Pancreas (tissue), 10 donors: ENCODE results near the gene ZMIZ1. TPM values are rescaled to one million over a fixed set of nuclear protein-coding genes. Genes with fewer than 3 reads are reported as not detected.

Source experiments
- ATAC-seq, 4 donors: fragments of 200-7000 bp; cut with Tn5 transposase; one replicate each; pipeline versions ENCODE4 v1.8.0 to v1.9.1; 2020; ENCODE audit warnings: mild to moderate bottlenecking in 4 of 4, moderate library complexity in 4 of 4
- DNase-seq, 6 donors: peaks; one replicate each; pipeline ENCODE4 v3.0.0-alpha.2; 2020
- FAIRE-seq: peaks from 2 replicates; lab custom pipeline; 2012; peaks lifted over from hg19 to GRCh38; lab: Jason Lieb, UNC
- H3K27ac ChIP-seq, 4 donors: fragments of 200-600 bp; sonication (generic); 1 replicate in 3 of 4; 2 replicates in 1 of 4; pipeline versions ENCODE4 v1.5.0 to v1.8.0; 2020
- H3K27me3 ChIP-seq, 4 donors: fragments of 200-600 bp; one replicate each; pipeline ENCODE4 v1.8.0; 2021
- H3K36me3 ChIP-seq, 3 donors: fragments of 200-600 bp; sonication (generic) in 1 of 3; one replicate each; pipeline versions ENCODE4 v1.5.0 to v1.8.0; 2020 to 2021
- H3K4me1 ChIP-seq, 3 donors: fragments of 200-600 bp; one replicate each; pipeline ENCODE4 v1.8.0; 2021
- H3K4me3 ChIP-seq, 4 donors: fragments of 200-600 bp; sonication (generic) in 2 of 4; one replicate each; pipeline versions ENCODE4 v1.5.0 to v1.8.0; 2020 to 2021
- H3K9me3 ChIP-seq, 4 donors: fragments of 200-600 bp; one replicate each; pipeline ENCODE4 v1.8.0; 2021
- CTCF ChIP-seq, 4 donors: fragments of 200-600 bp; sonication (generic) in 3 of 4; IDR thresholded peaks; one replicate each; pipeline versions ENCODE4 v1.5.0 to v1.8.0; 2021; ENCODE audit warnings: antibody characterized with exemption in 4 of 4
- WGBS, 2 donors: extraction: QIAGEN DNeasy Blood & Tissue Kit; methylation state at CpG; one replicate each; pipeline ENCODE4 v1.1.7; 2013; 5-methylcytosine and 5-hydroxymethylcytosine counted together
- intact Hi-C, 3 donors: fragments of 100-400 bp; cut with DNase I; formaldehyde crosslinking; loops; one replicate each; pipeline versions ENCODE4 v1.11.1 to v1.14.2; 2022
- polyA plus RNA-seq, 2 donors: library from polyadenylated mRNA; stranded (reverse); fragments of 200-250 nt; gene quantifications; one replicate each; pipeline ENCODE4 v1.2.3, GENCODE V29; 2013
- total RNA-seq, 6 donors: library from RNA; stranded (reverse); fragmentation: NEBNext Ultra II Directional in 4 of 6; extraction: Animal tissue kit (Norgen Biotek cat#: 25700) in 4 of 6; gene quantifications; one replicate each; pipeline versions ENCODE4 v1.2.1 to v1.2.4, GENCODE V29; 2021 to 2023
- donor health status: healthy with polysubstance abuse.
- donor health status: DM: no; HTN: no; CAD: no; lungs with moderate emphysema.
- donor health status: DM: no; HTN: no; CAD: no.
- donor health status: control.
- donor health status: control.
- donor health status: Bipolar disorder and iron deficiency.
- donor health status: DM: yes; HTN: yes; CAD: no.
- donor health status: DM: no; HTN: no; CAD: no.
- donor health status: DM: no; HTN: no; CAD: no.
- donor health status: DM: yes; HTN: yes; CAD: no.

ZMIZ1 gene
- total and polyA plus RNA-seq, 8 donors: 14.5 to 45.0 (median 21.9) TPM

GRCh38 chr10:79342811-79343561 is 274.2 kb downstream of the ZMIZ1 start:
- Histone ChIP-seq H3K27me3 (no peaks in the 10 kb centered on the region), H3K36me3 (no peaks in the 10 kb centered on the region), H3K4me3 (no peak overlapping the region), H3K27ac (peak overlapping the region in 1 of 4 donors; percentile 47), H3K4me1 (peaks cover 30 to 33% (median 32%) of the 10 kb centered on the region in 3 donors), H3K9me3 (no peaks in the 10 kb centered on the region)
- ATAC-seq (peak in 2 of 4 donors; percentile 5 to 7), DNase-seq (peak in 3 of 6 donors; percentile 41 to 63 (median 54)), FAIRE-seq (no peak)
- no peak for TF ChIP-seq CTCF (IDR thresholded peaks at IDR 0.05)
- 47 to 53% methylated on average over 10 of the region's 10 CpGs for whole genome bisulfite sequencing, 2 donors
- intact Hi-C loops: no loop called here

- no peaks in the 10 kb centered on the region for H3K9me3 ChIP-seq
- no peak for FAIRE-seq
- ATAC-seq: peak; percentile 57 to 61 (median 60)
- no peak for TF ChIP-seq CTCF (IDR thresholded peaks at IDR 0.05)
- DNase-seq: peak in 5 of 6 donors; percentile 80 to 90 (median 85)
- H3K36me3 ChIP-seq: peaks cover 0 to 2% (median 0%) of the 10 kb centered on the region in 3 donors
- no peaks in the 10 kb centered on the region for H3K27me3 ChIP-seq
- no peak overlapping the region for H3K4me3 ChIP-seq
- H3K4me1 ChIP-seq: peaks cover 33 to 44% (median 39%) of the 10 kb centered on the region in 3 donors
- 33 to 38% methylated on average over 3 of the region's 3 CpGs for WGBS, 2 donors
- intact Hi-C loops: no loop called here
- H3K27ac ChIP-seq: peak overlapping the region; percentile 15 to 70 (median 58)
Measured at GRCh38 chr10:79344502-79345195, 275.9 kb downstream of the ZMIZ1 start.

GRCh38 chr10:79345241-79346011 is 276.7 kb downstream of the ZMIZ1 start:
- TF ChIP-seq CTCF (IDR thresholded peaks at IDR 0.05): no peak
- peak in 1 of 6 donors; percentile 37 for DNase-seq

GRCh38 chr10:79346012-79346340 is 277.2 kb downstream of the ZMIZ1 start:
- no peak overlapping the region for H3K4me3 ChIP-seq
- peaks cover 33 to 45% (median 44%) of the 10 kb centered on the region in 3 donors for H3K4me1 ChIP-seq
- no peak for DNase-seq
- H3K27ac ChIP-seq: peak overlapping the region in 3 of 4 donors; percentile 47 to 70 (median 62)
- intact Hi-C loops: no loop called here
- ATAC-seq: no peak
- FAIRE-seq: no peak
- no peak for TF ChIP-seq CTCF (IDR thresholded peaks at IDR 0.05)
- H3K9me3 ChIP-seq: no peaks in the 10 kb centered on the region
- no peaks in the 10 kb centered on the region for H3K27me3 ChIP-seq
- peaks cover 0 to 14% (median 10%) of the 10 kb centered on the region in 3 donors for H3K36me3 ChIP-seq
- WGBS, 2 donors: 91 to 93% methylated on average over 2 of the region's 2 CpGs

More at GRCh38 chr10:79345241-79346011, 276.7 kb downstream of the ZMIZ1 start:
- WGBS, 2 donors: 71 to 75% methylated on average over 5 of the region's 5 CpGs
- Histone ChIP-seq H3K27me3 (no peaks in the 10 kb centered on the region), H3K27ac (peak overlapping the region; percentile 15 to 70 (median 54)), H3K4me3 (no peak overlapping the region), H3K36me3 (peaks cover 0 to 10% (median 7%) of the 10 kb centered on the region in 3 donors), H3K4me1 (peaks cover 33 to 45% (median 44%) of the 10 kb centered on the region in 3 donors), H3K9me3 (no peaks in the 10 kb centered on the region)
- intact Hi-C loops: no loop called here
- FAIRE-seq (no peak), ATAC-seq (no peak)
